22Rv1 (cell line): ENCODE data around the gene CNTNAP2.

Experiments
- H3K27ac ChIP-seq: fragments of 450-650 bp; 2 replicates; pipeline ENCODE4 v1.5.1; 2017
- ZFX ChIP-seq: fragments of 450-650 bp; IDR thresholded peaks from 2 replicates; pipeline ENCODE4 v1.6.1; 2017; ENCODE audit warnings: antibody characterized with exemption, borderline replicate concordance
- TF ChIP-seq, protein P1 (sequence below): fragments of 450-650 bp; IDR thresholded peaks from 2 replicates; pipeline ENCODE4 v1.5.1; 2017; ENCODE audit warnings: mild to moderate bottlenecking

The CNTNAP2 gene

DNA sequence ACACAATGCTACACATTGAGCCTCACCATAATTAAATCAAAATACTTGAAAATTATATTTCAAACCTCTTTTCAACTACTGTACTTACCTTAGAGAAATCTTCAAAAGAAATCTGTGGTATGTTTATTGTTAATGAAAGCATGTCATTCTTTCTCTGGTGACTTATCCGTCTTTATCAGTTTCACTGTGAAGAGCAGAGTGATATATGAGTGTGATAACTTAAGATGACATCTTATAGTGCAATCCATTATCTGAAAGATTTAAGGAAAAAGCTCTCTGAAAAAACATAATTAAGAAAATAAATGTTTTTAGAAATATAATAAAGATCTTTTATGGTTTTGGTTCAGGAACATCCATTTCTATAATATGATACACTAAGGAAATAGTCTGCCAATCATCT, 1562.3 kb downstream of the CNTNAP2 start:
- TF ChIP-seq ZFX, result no peak
- TF ChIP-seq, protein P1, sequence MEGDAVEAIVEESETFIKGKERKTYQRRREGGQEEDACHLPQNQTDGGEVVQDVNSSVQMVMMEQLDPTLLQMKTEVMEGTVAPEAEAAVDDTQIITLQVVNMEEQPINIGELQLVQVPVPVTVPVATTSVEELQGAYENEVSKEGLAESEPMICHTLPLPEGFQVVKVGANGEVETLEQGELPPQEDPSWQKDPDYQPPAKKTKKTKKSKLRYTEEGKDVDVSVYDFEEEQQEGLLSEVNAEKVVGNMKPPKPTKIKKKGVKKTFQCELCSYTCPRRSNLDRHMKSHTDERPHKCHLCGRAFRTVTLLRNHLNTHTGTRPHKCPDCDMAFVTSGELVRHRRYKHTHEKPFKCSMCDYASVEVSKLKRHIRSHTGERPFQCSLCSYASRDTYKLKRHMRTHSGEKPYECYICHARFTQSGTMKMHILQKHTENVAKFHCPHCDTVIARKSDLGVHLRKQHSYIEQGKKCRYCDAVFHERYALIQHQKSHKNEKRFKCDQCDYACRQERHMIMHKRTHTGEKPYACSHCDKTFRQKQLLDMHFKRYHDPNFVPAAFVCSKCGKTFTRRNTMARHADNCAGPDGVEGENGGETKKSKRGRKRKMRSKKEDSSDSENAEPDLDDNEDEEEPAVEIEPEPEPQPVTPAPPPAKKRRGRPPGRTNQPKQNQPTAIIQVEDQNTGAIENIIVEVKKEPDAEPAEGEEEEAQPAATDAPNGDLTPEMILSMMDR, result no peak
- H3K27ac ChIP-seq, result no peak overlapping the region

DNA sequence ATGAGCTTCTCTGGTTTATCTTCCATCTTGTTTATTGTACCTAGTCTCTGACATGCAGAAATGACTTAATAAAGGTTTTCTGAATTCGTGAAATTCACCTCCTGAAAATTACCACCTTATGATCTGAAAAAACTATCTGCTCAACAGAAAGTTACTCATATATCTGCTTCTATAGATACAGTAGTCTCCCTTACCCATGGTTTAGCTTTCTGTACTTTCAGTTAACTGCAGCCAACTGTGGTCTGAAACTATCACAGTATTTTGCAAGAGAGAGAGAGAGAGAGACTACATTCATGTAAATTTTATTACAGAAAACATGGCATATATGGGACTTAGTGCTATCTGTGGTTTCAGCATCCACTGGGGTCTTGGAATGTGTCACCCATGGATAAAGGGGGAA, 1564.9 kb downstream of the CNTNAP2 start:
- no peak overlapping the region for H3K27ac ChIP-seq
- TF ChIP-seq ZFX, result no peak
- TF ChIP-seq, protein P1, result no peak

DNA sequence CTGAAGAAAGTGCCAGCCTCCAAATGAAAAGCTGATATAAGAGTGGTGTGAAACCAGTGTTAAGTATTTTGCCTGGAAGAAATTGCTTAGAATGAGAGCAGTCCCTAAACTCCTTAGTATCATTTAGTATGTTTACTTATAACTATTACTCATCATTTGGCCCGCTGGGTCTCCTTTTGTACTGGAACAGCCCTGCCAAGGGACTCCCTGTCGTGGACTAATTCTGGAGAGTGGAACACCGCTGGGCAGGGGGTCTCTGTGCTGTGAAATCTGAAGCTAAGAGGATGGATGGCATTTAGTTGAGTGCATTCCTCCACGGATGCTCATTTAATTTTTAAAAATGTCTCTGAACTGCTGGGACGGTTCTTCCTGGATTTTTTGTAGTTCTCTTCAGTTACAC, 1584.1 kb downstream of the CNTNAP2 start:
- H3K27ac ChIP-seq, result no peak overlapping the region
- TF ChIP-seq, protein P1, result no peak
- TF ChIP-seq ZFX, result no peak

DNA sequence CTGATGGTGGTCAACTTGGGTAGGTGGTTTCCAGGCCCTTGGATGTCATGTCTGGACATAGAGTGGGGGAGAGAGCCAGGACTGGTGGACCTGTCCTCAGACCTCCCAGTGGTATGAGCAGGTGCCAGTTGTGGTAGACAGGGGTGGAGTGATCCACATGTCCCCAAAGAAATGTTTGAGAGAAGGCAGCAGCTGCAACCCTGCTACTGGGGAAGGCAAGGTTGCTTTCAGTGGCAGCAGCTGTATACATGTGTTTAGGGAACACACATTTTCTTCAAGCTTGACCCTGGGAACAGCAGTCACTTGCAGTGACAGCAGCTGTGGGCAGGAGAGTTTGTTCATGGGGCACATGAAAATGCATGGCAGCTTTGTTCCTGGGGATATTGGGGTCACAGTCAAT, 1591.3 kb downstream of the CNTNAP2 start:
- TF ChIP-seq, protein P1, result no peak
- TF ChIP-seq ZFX, result no peak
- H3K27ac ChIP-seq, result no peak overlapping the region

DNA sequence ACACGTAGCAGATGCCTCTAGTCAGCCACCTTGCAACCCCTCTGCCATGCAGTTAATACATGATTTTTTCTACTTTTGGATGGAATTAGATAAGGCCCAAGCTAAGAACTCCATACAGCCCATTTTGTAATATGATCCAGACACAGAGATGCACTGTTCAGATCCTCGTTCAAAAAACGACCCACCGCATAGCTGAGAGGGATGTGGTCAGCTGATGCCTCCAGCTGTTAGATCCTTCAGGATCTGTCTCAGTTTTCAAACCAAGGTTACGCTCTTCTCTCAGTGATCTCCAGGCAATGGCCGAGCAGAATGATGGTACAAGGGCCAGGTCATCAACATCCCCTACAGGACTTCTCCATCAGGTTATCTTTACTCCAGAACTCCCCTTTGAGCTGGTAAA, 1592.3 kb downstream of the CNTNAP2 start:
- H3K27ac ChIP-seq, result no peak overlapping the region
- no peak for TF ChIP-seq ZFX

DNA sequence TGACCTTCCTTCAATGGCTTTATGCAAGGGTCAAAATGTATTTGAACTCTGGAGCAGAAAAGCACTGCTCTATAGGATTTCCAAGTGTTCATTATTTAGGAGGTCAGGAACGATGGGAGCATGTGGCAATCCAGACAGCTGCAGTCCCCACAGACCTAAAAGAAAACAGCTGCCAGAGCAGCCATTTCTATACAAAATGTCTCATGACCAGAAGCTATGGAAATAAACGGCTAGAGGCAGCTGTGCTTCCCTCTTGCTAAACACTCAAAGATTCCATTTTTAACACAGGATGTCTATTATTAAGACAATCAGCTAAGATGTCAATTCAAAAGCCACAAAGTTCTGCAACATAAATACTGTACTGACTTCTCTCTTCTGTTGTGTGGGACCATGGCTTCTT, 1594.8 kb downstream of the CNTNAP2 start:
- no peak for TF ChIP-seq ZFX
- TF ChIP-seq, protein P1, result no peak

DNA sequence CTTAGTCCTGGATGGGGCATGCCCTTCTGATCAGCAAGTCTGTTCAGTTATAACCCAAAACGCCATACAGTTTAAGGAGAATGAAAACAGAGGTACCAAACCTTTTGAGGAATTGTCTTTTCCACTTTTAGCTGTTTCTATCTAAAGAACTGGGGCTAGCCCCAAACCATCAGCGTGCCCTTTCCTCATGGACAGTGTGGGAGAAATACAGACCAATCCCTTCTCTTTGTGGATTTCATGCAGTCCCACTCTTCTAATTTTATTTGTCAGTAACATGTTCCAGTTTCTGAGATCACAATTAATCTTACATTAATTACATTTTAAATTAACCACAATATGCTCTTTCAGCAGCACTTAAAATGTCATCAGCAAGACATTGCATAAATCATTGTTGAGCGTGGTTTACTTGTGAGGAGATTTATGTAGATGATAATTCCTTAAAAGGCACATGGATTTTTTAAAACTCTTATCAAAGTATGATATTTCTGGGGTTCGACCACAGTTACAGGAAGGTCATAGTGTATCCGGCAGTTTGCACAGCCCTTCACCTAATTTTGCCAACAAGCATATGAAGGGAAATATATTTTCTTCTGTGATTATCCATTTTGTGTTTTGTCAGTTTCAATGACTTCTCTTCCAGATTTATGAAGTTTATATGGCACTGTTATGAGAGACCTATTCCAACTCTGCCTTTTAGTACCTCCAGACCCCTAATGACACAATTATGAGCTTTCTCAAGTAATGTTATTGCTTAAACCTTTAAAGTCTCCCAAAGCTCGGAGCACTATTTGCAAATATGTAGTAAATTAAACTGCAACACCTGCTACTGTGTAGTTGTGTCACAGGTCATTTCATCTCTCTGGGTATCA, 1605.6 kb downstream of the CNTNAP2 start:
- TF ChIP-seq ZFX, result no peak
- TF ChIP-seq, protein P1, result no peak
- no peak overlapping the region for H3K27ac ChIP-seq

More for the DNA sequence above, 1594.8 kb downstream of the CNTNAP2 start:
- H3K27ac ChIP-seq, result no peak overlapping the region

DNA sequence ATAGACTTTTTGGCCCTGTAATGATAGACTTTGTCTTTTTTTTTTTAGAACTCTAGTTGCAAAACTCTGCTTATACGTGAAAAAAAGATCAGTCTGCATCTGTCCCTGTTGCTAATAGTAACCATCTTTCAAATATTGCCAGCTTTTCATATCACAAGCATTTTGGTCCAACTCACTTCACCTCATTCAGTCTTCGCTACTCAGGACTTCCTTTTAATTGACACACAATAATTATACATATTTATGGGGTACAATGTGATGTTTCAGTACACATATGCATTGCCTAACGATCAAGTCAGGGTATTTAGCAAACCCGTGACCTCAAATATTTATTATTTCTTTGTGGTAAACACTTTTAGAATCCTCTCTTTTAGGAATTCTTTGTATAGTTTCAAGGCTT, 1606.9 kb downstream of the CNTNAP2 start:
- no peak for TF ChIP-seq ZFX
- TF ChIP-seq, protein P1, result no peak
- H3K27ac ChIP-seq, result no peak overlapping the region
